AG04450 (cell line): ENCODE results near the gene KLRG1. TPM values are rescaled to one million over a fixed set of nuclear protein-coding genes. Genes with fewer than 3 reads are reported as not detected.

Source experiments
- CTCF ChIA-PET: fragments of 300-600, 350-600 bp; formaldehyde crosslinking; extraction: SDS; loops from one replicate; lab custom pipeline; 2022; ENCODE audit warnings: antibody characterized with exemption, inconsistent platforms; lab: Charles Lee
- POLR2A ChIA-PET: fragments of 350-600 bp; formaldehyde crosslinking; extraction: SDS; loops from one replicate; lab custom pipeline; 2021; ENCODE audit warnings: antibody characterized with exemption, inconsistent platforms; lab: Yijun Ruan, JAX
- DNase-seq: peaks from one replicate; pipeline ENCODE4 v3.0.0-alpha.2; 2011; ENCODE audit warnings: low read depth, low spot score
- H3K27ac ChIP-seq: one replicate; pipeline ENCODE4 v1.5.1; 2012; ENCODE audit warnings: low read depth, low read length, control low read depth
- H3K27me3 ChIP-seq: one replicate; pipeline ENCODE4 v1.6.0; 2012; ENCODE audit warnings: low read length; ENCODE audit not compliant: control insufficient read depth, insufficient read depth
- H3K4me3 ChIP-seq: 2 replicates; pipeline ENCODE4 v1.5.1; 2011; ENCODE audit warnings: mild to moderate bottlenecking, low read depth, low read length, control low read depth
- H3K9me3 ChIP-seq: 2 replicates; pipeline ENCODE4 v1.5.1; 2012; ENCODE audit warnings: low read length; ENCODE audit not compliant: control insufficient read depth, insufficient read depth
- polyA plus RNA-seq: library from polyadenylated mRNA; depleted of rRNA; stranded (reverse); fragments of >200 nt; gene quantifications from 2 replicates; pipeline ENCODE4 v1.2.3, GENCODE V29; 2011; rRNA removed
- TF ChIP-seq, protein P1 (sequence below): IDR thresholded peaks from 2 replicates; pipeline ENCODE4 v1.5.1; 2011; ENCODE audit warnings: low read depth, low read length, control low read depth, inconsistent platforms

Gene KLRG1
- polyA plus RNA-seq, 1 experiment = 1.7 TPM

DNA sequence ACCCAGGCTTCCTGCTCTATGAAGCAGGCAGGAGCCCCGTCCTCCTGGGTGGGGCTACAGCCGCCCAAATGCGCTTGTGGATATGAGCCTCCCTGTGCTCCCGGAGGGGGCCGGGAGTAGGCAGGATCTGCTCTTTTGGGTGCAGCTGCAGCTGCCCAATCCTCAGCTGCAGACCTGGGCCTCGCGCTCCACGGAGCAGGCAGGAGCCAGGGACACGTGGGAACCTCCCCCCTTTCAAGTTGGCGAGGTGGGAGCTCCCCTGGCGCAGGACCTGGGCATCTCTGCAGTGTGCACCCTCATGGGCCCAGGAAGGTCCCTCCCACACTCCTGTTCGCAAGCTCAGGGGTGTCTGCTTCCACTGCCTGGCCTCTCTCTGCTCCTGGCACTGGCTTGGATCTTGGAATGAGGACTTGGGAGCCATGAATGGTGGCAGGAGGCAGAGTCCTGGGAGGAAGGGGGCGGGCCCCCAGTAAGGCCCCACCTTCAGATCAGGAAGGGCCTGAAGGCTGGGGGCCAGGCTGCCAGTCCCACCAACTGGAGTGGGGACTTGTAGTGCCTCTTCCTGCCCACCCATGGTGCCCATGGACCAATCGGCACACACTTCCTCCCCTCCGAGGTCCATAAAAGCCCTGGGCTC, 61.3 kb downstream of the KLRG1 start:
- no peaks in the 10 kb centered on the region; the same call in 1 of the 2 replicates for H3K9me3 ChIP-seq
- TF ChIP-seq, protein P1, sequence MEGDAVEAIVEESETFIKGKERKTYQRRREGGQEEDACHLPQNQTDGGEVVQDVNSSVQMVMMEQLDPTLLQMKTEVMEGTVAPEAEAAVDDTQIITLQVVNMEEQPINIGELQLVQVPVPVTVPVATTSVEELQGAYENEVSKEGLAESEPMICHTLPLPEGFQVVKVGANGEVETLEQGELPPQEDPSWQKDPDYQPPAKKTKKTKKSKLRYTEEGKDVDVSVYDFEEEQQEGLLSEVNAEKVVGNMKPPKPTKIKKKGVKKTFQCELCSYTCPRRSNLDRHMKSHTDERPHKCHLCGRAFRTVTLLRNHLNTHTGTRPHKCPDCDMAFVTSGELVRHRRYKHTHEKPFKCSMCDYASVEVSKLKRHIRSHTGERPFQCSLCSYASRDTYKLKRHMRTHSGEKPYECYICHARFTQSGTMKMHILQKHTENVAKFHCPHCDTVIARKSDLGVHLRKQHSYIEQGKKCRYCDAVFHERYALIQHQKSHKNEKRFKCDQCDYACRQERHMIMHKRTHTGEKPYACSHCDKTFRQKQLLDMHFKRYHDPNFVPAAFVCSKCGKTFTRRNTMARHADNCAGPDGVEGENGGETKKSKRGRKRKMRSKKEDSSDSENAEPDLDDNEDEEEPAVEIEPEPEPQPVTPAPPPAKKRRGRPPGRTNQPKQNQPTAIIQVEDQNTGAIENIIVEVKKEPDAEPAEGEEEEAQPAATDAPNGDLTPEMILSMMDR = no peak
- POLR2A ChIA-PET = no interaction called here
- DNase-seq = no peak
- no peaks in the 10 kb centered on the region for H3K27me3 ChIP-seq
- no peak overlapping the region for H3K27ac ChIP-seq
- no peak overlapping the region for H3K4me3 ChIP-seq
- CTCF ChIA-PET = interaction anchor here (0.6 to 4.4 kb wide), 16 partner anchors 8 to 506 kb away, joined by 3 to 60 read pairs (median 6); partner anchors contain the start of genes M6PR and MFAP5

DNA sequence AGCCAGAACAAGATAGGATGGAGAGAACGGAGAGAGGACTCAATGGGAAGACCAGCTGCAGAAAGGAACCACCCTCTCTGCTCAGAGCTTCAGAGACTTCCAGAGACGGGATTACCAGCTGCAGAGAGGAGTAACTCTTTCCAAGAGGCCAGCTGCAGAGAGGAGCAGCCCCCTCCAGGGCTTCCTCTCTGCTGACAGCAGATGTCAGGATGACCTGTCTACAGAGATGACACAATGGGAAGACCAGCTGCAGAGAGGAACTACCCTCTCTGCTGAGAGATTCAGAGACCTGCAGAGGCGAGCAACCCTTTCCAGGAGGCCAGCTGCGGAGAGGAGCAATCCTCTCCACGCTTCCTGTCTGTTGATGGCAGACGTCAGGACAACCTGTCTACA, 61.8 kb downstream of the KLRG1 start:
- ChIA-PET POLR2A (no interaction called here), CTCF (interaction anchor here (0.6 to 4.4 kb wide), 4 partner anchors 7 to 507 kb away, joined by 3 to 52 read pairs (median 5); no protein-coding TSS in a partner anchor)
- TF ChIP-seq, protein P1 = no peak
- H3K9me3 ChIP-seq = no peaks in the 10 kb centered on the region; the same call in 1 of the 2 replicates
- H3K4me3 ChIP-seq = no peak overlapping the region
- no peak for DNase-seq
- H3K27ac ChIP-seq = no peak overlapping the region
- no peaks in the 10 kb centered on the region for H3K27me3 ChIP-seq

DNA sequence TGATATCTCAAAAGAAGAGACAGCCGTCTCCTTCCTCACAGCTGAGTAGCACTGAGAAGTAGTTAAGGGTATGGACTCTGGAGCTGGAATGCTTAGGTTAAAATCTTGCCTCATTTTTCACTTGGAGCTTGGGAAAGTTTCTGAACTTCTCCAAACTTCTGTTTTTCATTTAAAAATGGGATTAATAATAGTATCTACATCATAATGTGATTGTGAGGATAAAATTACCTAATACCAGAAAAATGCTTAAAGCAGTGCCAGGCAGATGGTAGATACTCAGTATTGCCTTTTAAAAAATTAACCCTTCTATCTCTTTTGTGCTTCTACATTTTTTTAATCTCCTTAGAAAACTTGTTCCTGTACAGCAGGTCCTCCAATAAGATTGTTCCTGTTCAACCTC, 63.3 kb downstream of the KLRG1 start:
- H3K9me3 ChIP-seq = no peaks in the 10 kb centered on the region; the same call in 1 of the 2 replicates
- no peak for DNase-seq
- TF ChIP-seq, protein P1 = no peak
- no peak overlapping the region for H3K4me3 ChIP-seq
- no peaks in the 10 kb centered on the region for H3K27me3 ChIP-seq
- POLR2A ChIA-PET = no interaction called here
- no peak overlapping the region for H3K27ac ChIP-seq
- CTCF ChIA-PET = no interaction called here

Other genes starting within 250 kb of the KLRG1 start
- not detected in 2 replicates for gene A2ML1, start 166.9 kb upstream of the KLRG1 start, polyA plus RNA-seq
- gene PHC1, start 75.0 kb upstream of the KLRG1 start, polyA plus RNA-seq = 34.5 and 38.3 TPM in 2 replicates
- gene M6PR, start 39.9 kb upstream of the KLRG1 start, polyA plus RNA-seq = 106 and 119 TPM in 2 replicates
- 0.48 and 1.2 TPM in 2 replicates for gene A2M, start 126.4 kb downstream of the KLRG1 start, polyA plus RNA-seq
- gene PZP, start 218.8 kb downstream of the KLRG1 start, polyA plus RNA-seq = not detected in 2 replicates